CD1c-positive myeloid dendritic cell (primary cell): ENCODE data around the gene OR10AD1.
A peak's percentile ranks its signal among the peaks of the same experiment; 100 is the strongest.
"Not testable (repeated sequence)": the region's sequence is repeated elsewhere in the genome, so short reads cannot be mapped to it uniquely, and the experiment has no call there.

Source experiments
- DNase-seq: peaks from one replicate; pipeline ENCODE4 v3.0.0-alpha.2; 2016; ENCODE audit errors: extremely low spot score

OR10AD1 gene, protein sequence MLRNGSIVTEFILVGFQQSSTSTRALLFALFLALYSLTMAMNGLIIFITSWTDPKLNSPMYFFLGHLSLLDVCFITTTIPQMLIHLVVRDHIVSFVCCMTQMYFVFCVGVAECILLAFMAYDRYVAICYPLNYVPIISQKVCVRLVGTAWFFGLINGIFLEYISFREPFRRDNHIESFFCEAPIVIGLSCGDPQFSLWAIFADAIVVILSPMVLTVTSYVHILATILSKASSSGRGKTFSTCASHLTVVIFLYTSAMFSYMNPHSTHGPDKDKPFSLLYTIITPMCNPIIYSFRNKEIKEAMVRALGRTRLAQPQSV

DNA sequence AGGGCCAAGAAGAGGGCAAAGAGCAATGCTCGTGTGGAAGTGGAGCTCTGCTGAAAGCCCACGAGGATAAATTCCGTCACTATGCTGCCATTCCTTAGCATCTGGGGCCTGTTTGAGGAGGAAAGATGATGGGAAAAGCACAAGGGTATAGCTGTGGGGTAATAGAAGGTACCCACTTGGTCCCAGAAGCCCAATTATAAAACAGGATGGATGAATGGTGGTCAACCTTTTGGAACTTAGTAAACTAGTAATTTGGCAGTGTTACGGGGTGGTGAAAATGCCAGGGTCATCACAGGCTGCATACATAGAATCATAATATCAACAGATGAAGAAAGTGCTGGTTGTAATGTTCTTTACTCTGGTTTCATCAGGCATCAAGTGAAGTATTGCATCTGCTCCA, at the start of gene OR10AD1:
Gene OR10AD1, minus strand, starts transcription at position 101 of the 400 bp plus-strand sequence. Its CDS starts 0 bp downstream, at position 101.
- no peak for DNase-seq

DNA sequence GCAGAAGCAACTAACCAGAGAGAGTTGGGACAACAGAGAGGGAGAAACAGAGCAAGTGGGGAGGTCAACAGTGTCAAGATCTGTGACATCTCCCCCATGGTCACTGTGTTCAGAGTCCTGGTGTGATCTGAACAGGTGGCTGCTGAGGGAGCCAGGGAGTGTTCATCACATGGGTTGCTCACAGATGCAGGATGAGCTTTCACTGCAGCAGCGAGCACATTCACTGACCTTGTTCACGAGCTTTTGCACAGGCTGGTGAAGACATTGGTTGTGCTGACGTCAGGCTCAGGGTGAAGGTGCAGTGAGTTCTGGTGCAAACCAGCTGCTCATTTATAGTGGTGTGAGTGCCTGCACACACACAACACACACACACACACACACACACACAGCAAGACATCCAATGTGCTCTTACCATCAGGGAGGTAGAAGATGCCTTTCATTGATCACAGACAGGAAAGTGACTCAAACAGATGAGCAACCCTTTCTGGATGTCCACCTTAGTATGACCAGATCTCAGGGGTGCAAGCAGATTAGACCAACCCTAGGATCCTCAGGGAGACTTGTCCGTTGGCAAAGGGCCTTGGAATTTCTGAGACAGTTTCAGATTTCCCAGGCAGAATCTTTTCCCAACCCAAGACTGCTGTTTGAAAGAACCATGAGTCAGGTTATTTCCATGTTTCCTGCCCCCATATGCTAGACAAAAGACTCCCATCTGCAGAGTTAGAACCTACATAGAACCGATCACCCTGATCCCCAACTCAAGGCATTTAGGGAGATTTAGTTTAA, 44.3 kb upstream of the OR10AD1 start:
- DNase-seq = no peak

DNA sequence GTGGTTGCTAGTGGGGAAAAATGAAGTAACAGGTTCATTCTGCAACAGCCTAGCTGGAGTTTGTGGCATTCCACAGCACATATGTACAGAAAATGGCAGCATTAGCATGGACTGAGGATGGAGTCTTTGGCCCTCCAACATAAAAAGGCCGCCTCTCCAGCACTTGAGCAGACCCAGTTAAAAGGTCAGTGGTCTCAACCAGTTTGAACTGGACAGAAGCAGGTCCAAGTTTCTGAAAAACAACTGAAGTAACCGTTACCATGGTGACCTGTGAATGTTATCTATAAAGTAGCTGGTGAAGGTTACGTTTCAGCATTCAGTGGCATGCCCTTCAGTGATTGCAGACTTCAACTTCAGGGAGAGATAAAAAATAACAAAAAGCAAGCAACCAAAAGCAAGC, 34.1 kb upstream of the OR10AD1 start:
- DNase-seq = no peak

DNA sequence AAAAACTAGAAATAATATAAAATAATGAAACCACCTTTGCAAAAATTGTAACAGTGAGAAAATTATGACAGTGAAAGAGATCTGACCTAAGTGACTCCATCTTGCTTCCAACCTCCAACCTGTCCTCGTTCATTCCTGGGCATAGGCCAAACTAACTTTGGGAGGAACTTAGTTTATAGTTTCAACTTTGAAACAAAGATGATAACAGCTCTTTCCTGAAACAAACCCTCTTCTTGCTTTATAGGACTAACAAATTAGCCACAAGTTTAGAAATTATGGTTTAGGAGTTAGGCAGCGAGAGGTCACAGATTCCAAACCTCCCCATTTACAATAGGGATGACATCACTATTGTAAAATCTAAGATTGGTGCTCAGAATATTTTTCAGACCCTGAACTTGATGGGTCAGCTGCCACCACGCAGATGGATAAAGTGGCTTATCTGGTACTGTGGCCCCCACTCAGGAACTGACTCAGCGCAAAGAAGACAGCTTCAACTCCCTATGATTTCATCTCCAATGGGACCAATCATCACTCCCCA, 32.8 kb upstream of the OR10AD1 start:
- no peak for DNase-seq

DNA sequence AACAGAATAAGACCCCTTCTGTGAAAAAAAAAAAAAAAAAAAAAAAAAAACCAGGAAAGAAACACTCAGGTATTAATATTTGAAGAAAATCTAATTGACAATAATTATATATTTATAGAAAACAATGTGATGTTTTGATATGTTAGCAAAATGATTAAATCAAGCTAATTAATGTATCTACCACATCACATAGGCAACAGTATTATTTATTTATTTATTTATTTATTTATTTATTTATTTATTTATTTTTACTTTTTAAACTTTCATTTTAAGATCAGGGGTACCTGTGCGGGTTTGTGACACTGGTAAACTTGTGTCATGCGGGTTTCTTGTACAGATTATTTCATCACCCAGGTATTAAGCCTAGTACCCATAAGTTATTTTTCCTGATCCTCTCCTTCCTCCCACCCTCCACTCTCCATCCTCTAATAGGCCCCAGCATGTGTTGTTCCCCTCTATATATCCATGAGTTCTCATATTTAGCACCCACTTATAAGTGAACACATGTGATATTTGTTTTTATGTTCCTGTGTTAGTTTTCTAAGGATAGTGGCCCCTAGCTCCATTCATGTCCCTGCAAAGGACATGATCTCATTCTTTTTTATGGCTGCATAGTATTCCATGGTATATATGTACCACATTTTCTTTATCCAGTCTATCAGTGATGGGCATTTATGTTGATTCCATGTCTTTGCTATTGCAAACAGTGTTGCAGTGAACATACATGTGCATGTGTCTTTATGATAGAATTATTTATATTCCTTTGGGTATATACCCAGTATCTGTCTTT, 28.3 kb upstream of the OR10AD1 start:
- DNase-seq = not testable (repeated sequence)

DNA sequence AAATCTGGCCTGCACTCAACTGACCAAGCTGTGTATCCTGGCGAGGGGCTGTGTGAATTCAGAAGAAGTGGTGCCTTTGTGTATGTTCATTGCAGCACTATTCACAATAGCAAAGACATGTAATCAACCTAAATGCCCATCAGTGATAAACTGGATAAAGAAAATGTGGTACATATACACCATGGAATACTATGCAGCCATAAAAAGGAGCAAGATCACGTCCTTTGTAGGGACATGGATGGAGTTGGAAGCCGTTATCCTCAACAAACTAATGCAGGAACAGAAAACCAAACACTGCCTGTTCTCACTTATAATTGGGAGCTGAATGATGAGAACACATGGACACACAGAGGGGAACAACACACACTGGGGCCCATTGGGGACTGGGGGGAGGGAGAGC, 21.4 kb upstream of the OR10AD1 start:
- DNase-seq = not testable (repeated sequence)

DNA sequence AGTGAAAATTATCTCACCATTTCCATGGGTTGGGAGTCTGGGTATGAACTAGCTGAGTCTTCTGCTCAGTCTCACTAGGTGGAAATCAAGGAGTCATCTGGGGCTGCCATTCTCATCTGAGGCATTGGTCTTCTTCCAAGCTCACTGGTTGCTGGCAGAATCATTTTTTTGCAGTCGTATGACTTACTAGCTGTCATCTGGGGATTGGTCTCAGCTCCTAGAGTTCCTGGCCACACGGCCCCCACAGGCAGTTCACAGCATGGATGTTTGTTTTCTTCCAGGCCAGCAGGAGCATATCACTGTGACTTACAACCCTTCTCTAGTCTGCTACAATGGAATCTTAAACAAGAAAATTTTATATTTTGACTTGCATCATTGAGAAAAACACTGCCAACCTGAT, 18.6 kb upstream of the OR10AD1 start:
- no peak for DNase-seq

DNA sequence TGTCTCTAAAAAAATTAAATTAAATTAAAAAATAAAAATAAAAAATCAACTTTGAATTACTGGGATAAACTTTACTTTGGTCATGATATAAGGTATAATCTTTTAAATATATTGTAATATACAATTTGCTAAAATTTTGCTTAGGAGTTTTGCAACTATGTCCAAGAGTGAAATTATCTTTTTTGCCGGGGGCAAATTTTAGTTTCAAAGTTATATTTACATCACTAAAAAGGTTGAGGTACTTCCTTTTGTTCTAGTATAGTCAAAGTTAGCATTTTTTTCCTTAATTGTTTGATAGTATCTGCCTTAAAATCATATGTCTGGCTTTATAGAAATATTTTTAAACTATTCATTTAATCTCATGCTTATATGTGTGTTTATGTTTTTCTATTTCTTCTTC, 17.6 kb upstream of the OR10AD1 start:
- DNase-seq = no peak

DNA sequence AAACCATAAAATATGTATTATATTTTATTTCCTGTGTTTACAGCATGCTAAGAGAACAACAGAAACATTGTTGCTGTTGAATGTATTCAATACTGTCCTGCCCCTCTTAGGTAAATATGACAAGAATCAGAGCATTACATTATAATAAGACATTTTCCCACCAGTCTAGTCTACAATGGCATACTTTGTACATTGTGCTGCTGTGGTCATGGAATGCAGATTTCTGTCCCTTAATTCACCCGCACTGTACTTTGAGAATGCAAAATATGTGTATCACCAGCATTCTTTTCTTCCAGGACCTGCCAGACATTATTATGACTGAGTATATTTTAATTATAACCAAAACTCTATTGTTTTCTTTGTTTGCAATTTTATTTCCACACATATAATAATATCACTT, 16.5 kb upstream of the OR10AD1 start:
- DNase-seq = no peak

DNA sequence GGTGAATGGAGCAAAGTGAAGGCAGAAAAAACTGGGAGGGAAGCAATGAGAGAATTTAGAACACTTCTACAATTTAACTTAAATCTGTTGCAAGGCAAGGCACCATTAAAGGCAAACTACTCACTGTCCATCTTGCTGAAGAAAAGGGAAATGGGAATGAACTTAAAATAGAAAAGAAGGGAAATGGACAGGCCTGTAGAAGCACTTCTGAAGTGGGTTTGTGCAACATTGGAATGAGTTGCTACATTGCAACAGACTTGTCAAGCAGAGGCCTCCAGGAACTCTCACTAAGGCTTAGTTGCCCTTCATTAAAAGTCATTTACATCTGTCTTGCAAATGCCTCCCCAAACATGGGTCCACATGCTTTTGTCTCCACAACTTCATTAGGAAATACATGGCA, 13.7 kb upstream of the OR10AD1 start:
- peak; percentile 62 for DNase-seq

DNA sequence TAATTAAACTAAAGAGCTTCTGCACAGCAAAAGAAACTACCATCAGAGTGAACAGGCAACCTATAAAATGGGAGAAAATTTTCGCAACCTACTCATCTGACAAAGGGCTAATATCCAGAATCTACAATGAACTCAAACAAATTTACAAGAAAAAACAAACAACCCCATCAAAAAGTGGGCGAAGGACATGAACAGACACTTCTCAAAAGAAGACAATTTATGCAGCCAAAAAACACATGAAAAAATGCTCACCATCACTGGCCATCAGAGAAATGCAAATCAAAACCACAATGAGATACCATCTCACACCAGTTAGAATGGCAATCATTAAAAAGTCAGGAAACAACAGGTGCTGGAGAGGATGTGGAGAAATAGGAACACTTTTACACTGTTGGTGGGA, 6.4 kb upstream of the OR10AD1 start:
- not testable (repeated sequence) for DNase-seq

DNA sequence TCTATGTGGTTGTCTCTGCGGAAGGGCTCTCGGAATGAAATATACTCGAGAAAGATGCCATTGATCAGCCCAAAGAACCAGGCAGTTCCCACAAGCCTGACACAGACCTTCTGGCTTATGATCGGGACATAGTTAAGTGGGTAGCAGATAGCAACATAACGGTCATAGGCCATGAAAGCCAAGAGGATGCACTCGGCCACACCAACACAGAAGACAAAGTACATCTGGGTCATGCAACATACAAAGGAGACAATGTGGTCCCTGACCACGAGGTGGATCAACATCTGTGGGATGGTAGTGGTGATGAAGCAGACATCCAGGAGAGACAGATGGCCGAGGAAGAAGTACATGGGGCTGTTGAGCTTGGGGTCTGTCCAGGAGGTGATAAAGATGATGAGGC, 326 bp downstream of the OR10AD1 start:
- no peak for DNase-seq

DNA sequence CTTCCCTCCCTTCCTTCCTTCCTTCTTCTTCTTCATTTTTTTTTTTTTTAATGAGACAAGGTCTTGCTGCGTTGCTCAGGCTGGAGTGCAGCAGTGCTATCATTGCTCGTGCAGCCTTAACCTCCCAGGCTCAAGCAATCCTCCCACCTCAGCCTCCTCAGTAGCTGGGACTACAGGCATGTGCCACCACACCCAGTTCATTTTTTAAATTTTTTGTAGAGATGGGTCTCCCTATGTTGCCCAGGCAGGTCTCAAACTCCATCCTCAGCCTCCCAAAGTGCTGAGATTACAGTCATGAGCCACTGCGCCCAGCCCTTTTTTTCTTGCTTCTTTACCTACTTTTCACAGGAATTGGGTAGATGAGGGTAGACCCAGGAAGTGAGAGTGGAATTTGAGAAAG, 1.6 kb downstream of the OR10AD1 start:
- DNase-seq = no peak

DNA sequence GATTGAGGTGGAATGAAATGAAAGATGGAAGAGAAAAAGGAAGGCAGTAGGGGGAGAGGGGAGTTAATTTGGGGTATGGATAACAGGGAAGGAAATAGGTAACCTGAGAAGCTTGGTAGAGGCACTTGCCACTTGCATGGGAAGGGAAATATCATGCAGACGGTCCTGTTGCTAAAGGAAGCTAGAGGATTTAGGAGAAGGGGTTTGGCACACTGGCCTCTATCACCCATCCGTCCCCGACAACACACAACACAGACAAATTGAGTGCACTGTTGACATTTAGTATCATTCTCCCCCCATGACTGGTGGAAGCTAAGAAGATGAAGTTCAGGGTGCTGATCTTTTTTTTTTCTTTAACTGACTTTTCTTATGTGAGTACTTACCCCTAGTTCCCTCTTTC, 2.0 kb downstream of the OR10AD1 start:
- no peak for DNase-seq

DNA sequence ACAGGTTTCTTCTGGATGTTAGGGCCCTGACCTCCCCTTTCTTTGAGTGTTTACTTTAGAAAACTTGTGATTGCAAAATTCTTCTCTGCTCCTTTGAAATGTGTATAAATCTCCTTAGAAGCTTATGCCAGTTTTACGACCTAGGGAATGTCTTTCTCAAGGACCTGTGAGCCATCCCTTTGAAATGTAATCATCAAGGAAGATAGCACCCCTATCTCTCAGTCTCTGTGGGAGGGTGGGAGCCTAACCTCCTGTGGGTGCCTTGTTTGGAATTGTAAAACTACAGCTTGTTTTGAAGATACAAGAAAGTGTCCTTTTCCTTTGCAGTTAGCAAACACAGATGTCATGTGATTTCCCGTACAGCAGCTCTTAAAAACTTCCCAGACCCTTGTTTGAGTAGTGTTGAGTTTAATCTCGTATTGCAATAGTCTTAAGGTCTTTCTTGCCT, 3.3 kb downstream of the OR10AD1 start:
- DNase-seq = no peak

DNA sequence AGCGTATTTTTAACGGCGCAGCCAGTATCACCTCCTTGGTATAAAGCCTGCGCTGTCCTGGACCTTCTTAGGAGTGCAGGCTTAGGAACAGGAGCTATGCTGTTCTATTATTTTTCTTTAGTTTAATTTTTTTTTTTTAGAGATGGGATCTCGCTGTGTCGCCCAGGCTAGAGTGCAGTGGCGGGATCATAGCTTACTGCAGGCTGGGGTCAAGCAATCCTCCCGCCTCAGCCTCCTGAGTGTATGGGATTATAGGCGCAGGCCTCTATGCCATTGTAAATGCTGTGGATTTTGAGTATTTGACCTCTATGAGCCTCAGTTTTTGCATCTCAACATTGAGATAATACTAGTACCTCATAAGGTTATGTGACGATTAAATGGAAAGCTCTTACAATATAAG, 4.1 kb downstream of the OR10AD1 start:
- DNase-seq = no peak

DNA sequence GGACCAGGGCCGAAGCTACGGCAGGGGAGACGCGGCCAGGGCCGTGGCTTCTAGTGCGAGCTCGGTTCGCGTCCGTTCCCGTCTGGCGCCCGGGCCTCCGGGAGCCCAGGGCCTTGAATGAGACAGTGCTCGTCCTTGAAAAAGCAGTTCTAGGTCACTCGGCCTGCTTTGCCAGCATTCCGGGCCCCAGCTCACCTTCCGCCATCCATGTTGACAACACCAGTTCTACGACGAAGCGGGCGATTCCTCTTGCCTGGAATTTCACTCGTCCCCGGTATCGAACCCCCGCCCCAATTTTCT, 4.5 kb downstream of the OR10AD1 start:
- peak; percentile 45 for DNase-seq

DNA sequence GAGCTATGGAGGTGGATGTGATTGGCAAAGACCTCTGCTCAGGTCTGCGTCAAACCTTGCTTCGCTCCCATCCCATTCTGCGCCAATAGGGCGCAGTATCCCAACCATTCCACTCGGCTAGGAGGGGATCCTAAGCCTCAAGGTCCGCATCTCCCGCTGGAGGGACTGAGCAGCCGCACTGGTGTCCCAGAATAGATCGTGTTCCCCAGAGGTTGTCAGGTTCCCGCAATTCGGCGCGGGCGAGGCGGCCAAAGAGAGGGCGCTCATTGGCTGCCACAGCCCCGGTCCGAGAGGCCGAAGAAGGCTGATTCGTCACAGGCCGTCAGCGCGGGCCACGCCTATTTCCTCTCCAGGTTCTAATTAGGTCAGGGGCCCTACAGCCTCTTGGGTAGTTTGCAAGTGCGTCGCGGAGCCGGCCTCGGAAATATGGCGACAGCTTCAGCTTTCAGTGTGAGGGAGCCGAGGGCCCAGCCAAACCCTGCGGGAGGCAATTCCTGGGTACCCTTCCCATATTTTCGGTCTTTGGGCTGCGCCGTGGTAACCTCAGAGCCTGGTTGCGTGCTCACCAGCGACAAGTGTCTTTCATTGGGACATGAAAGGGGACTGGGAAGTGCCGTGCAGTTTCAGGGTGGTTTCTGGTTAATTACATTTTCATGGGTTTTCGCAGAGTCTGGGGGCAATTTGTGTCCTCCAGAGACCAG, 5.0 kb downstream of the OR10AD1 start:
- peak; percentile 98 for DNase-seq

DNA sequence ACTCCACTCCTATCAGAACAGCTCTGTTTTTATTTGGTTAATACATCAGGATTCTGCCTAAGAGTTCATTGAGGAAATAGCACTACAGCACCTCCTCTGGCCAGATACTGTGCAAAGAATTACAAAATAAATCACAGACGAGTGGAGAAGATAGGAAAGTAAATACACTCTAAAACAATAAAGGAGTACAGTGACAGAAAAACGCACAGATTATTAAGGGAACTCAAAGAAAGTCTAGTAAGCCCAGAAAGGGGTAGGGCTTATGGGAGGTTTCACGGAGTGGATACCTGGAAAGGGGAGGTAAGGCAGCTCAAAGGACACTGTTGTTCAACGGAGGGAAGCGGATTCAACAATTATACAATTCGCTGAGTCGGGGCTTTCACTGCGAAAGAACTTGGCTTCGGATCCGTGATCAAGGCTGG, 5.5 kb downstream of the OR10AD1 start:
- DNase-seq = peak; percentile 53

DNA sequence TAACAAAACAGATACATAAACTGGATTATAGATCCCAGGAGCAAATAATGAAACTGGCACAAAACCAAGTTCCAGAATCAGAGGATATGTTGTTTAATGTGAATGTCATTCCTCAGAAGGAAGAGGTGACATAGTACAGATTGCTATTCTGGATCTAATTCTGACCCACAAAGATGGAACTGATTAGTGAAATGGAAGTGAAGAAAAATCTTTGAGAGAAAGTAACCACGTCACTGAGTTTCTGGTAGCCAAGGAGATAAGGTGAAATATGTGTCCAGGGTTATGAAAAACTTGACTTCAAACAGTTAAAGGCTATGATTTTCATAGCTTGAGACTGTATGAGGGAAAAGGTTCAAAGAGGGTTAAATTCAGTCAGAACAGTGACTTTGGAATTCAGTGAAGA, 8.3 kb downstream of the OR10AD1 start:
- no peak for DNase-seq

DNA sequence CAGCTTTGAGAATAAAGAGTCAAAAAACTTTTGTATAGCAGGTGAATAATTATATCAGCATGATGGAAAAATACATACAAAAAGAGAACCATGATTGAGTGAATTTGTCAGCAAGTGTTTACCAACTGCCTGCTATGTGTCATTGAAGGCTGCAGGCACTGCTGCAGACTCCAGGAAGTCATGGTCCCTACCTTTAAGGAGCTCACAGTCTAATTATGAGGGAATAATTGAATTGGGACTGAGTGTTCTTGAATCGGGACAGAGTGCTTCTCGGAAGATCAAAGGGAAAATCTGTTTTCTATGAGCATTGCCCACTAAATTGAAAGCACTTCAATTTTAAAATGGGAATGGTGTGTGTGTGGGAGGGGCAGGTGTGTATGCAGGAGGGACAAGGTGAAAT, 9.5 kb downstream of the OR10AD1 start:
- DNase-seq = no peak

DNA sequence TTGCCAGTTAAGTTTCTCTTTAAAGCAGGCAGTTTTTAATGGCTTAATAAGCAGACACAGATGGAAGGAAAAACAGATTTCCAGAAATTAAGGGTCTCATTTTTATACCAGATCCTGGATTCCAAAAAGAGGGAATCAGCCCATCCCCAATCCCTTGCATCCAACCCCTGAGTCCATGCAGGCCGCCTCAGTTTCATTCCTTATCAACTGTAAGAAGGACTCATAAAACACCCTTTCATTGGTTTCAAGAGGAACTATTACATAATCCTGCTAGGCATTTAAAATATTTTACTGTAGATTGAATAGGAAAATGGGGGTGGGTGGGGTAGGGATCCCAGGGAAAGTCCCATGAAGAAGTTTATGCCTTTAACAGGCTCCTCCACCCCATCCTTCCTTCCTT, 10.2 kb downstream of the OR10AD1 start:
- DNase-seq = no peak
